SH-SY5Y (cell line): ENCODE data around the gene UBE2J1.

Source experiments
- GATA2 ChIP-seq: IDR thresholded peaks from 2 replicates; pipeline ENCODE4 v1.6.1; 2011; ENCODE audit warnings: mild to moderate bottlenecking, low read depth, low read length
- GATA3 ChIP-seq: IDR thresholded peaks from 2 replicates; pipeline ENCODE4 v1.6.1; 2011; ENCODE audit warnings: low read depth, mild to moderate bottlenecking, low read length, moderate library complexity

Gene UBE2J1

GRCh38 chr6:89291256-89291819 lies 61.2 kb downstream of the UBE2J1 start:
- TF ChIP-seq GATA3 (no peak), GATA2 (no peak)

- no peak for TF ChIP-seq GATA2
- no peak for TF ChIP-seq GATA3
Observed at GRCh38 chr6:89290401-89291155, 61.9 kb downstream of the UBE2J1 start.

- no peak for TF ChIP-seq GATA2
- no peak for TF ChIP-seq GATA3
Observed at GRCh38 chr6:89289710-89290109, 62.8 kb downstream of the UBE2J1 start.

- no peak for TF ChIP-seq GATA2
- TF ChIP-seq GATA3, result no peak
Observed at GRCh38 chr6:89287351-89288028, 65.0 kb downstream of the UBE2J1 start.

GRCh38 chr6:89286516-89286915 lies 66.0 kb downstream of the UBE2J1 start:
- TF ChIP-seq GATA3 (no peak), GATA2 (no peak)

- no peak for TF ChIP-seq GATA2
- no peak for TF ChIP-seq GATA3
Observed at GRCh38 chr6:89284963-89285735, 67.4 kb downstream of the UBE2J1 start.

GRCh38 chr6:89284081-89284480 lies 68.4 kb downstream of the UBE2J1 start:
- TF ChIP-seq GATA2, result no peak
- no peak for TF ChIP-seq GATA3

- TF ChIP-seq GATA3, result no peak
- no peak for TF ChIP-seq GATA2
Observed at GRCh38 chr6:89282749-89283148, 69.8 kb downstream of the UBE2J1 start.

GRCh38 chr6:89281779-89282246 lies 70.7 kb downstream of the UBE2J1 start:
- TF ChIP-seq GATA3 (no peak), GATA2 (no peak)

- TF ChIP-seq GATA3, result no peak
- TF ChIP-seq GATA2, result no peak
Observed at GRCh38 chr6:89278956-89279355, 73.6 kb downstream of the UBE2J1 start.
